Sigmoid colon (tissue), 7 donors: ENCODE results near the gene GRIK4. TPM values are rescaled to one million over a fixed set of nuclear protein-coding genes. Genes with fewer than 3 reads are reported as not detected.

ENCODE experiments used
- DNase-seq: peaks from one replicate; pipeline ENCODE4 v3.0.0-alpha.2; 2019
- H3K27ac ChIP-seq, 4 donors: fragments of 200-600 bp; sonication (generic); one replicate each; pipeline ENCODE4 v1.5.1; 2016 to 2019; ENCODE audit warnings: mild to moderate bottlenecking in 1 of 4
- H3K27me3 ChIP-seq, 3 donors: fragments of 200-600 bp; sonication (generic); one replicate each; pipeline ENCODE4 v1.5.1; 2019; ENCODE audit warnings: mild to moderate bottlenecking in 1 of 3
- H3K36me3 ChIP-seq, 4 donors: fragments of 200-600 bp; sonication (generic); one replicate each; pipeline ENCODE4 v1.5.1; 2016 to 2019
- H3K4me1 ChIP-seq, 4 donors: fragments of 200-600 bp; sonication (generic); one replicate each; pipeline ENCODE4 v1.5.1; 2017 to 2019
- H3K4me3 ChIP-seq, 4 donors: fragments of 200-600 bp; sonication (generic); one replicate each; pipeline ENCODE4 v1.5.1; 2017 to 2019; ENCODE audit warnings: mild to moderate bottlenecking in 2 of 4, moderate library complexity in 1 of 4
- H3K9me3 ChIP-seq, 4 donors: fragments of 200-600 bp in 3 of 4; sonication (generic) in 3 of 4; one replicate each; pipeline versions ENCODE4 v1.5.1 to v1.6.1; 2013 to 2019
- CTCF ChIP-seq, 4 experiments: fragments of 450-650 bp in 3 of 4; fragments of 200-600 bp in 1 of 4; IDR thresholded peaks; one replicate each; pipeline ENCODE4 v1.5.1; 2016 to 2019; ENCODE audit warnings: antibody characterized with exemption in 4 of 4, mild to moderate bottlenecking in 3 of 4, moderate library complexity in 2 of 4
- EP300 ChIP-seq, 4 donors: sonication (generic); formaldehyde crosslinking; IDR thresholded peaks; one replicate each; pipeline ENCODE4 v1.6.1; 2017; ENCODE audit warnings: antibody characterized with exemption in 4 of 4
- POLR2A ChIP-seq, 2 donors: fragments of 450-650 bp; IDR thresholded peaks; one replicate each; pipeline ENCODE4 v1.6.1; 2016; ENCODE audit warnings: antibody characterized with exemption in 2 of 2, mild to moderate bottlenecking in 2 of 2, moderate library complexity in 2 of 2
- POLR2AphosphoS5 ChIP-seq, 4 donors: sonication (generic); formaldehyde crosslinking; IDR thresholded peaks; one replicate each; pipeline ENCODE4 v1.6.1; 2017; ENCODE audit warnings: antibody characterized with exemption in 4 of 4
- WGBS, 2 donors: extraction: QIAGEN DNeasy Blood & Tissue Kit; methylation state at CpG; one replicate each; pipeline ENCODE4 v1.1.7; 2013; 5-methylcytosine and 5-hydroxymethylcytosine counted together
- intact Hi-C: fragments of 100-400 bp; cut with DNase I; formaldehyde crosslinking; loops from one replicate; pipeline ENCODE4 v1.15.1; 2023
- polyA plus RNA-seq, 3 donors: library from polyadenylated mRNA; stranded (reverse); fragments of 200-250 nt; gene quantifications; one replicate each; pipeline ENCODE4 v1.2.3, GENCODE V29; 2013
- total RNA-seq, 4 donors: library from RNA; depleted of rRNA; stranded (reverse); fragments of >200 nt; gene quantifications; one replicate each; pipeline ENCODE4 v1.1.0, GENCODE V29; 2016
- donor health status: healthy with polysubstance abuse.
- donor health status: Bipolar disorder and iron deficiency.
- donor health status: healthy.

GRIK4 gene
- total and polyA plus RNA-seq, 7 donors, result 0.10 to 0.36 (median 0.27) TPM; not detected in 4

GRCh38 chr11:120722524-120722923 lies 211.0 kb downstream of the GRIK4 start:
- no peak for DNase-seq
- Histone ChIP-seq H3K4me1 (peaks cover 0 to 2% (median 0%) of the 10 kb centered on the region in 4 donors), H3K27me3 (no peaks in the 10 kb centered on the region), H3K36me3 (no peaks in the 10 kb centered on the region), H3K9me3 (peaks cover 0 to 6% (median 1%) of the 10 kb centered on the region in 4 donors), H3K4me3 (no peak overlapping the region), H3K27ac (no peak overlapping the region)
- TF ChIP-seq POLR2AphosphoS5 (IDR thresholded peaks at IDR 0.05) (no peak), EP300 (IDR thresholded peaks at IDR 0.05) (no peak), CTCF (IDR thresholded peaks at IDR 0.05) (no peak), POLR2A (IDR thresholded peaks at IDR 0.05) (no peak)
- intact Hi-C loops, result no loop called here
- WGBS, 2 donors, result 54 to 82% methylated on average over 6 of the region's 6 CpGs

GRCh38 chr11:120723751-120724150 lies 212.2 kb downstream of the GRIK4 start:
- no peak for DNase-seq
- 84 to 85% methylated on average over 4 of the region's 4 CpGs for WGBS, 2 donors
- intact Hi-C loops, result no loop called here
- no peaks in the 10 kb centered on the region for H3K36me3 ChIP-seq
- no peak overlapping the region for H3K4me3 ChIP-seq
- TF ChIP-seq CTCF (IDR thresholded peaks at IDR 0.05) (no peak), POLR2AphosphoS5 (IDR thresholded peaks at IDR 0.05) (no peak)
- H3K9me3 ChIP-seq, result peaks cover 0 to 16% (median 3%) of the 10 kb centered on the region in 4 donors
- H3K27me3 ChIP-seq, result no peaks in the 10 kb centered on the region
- H3K4me1 ChIP-seq, result no peaks in the 10 kb centered on the region
- no peak overlapping the region for H3K27ac ChIP-seq

DNA sequence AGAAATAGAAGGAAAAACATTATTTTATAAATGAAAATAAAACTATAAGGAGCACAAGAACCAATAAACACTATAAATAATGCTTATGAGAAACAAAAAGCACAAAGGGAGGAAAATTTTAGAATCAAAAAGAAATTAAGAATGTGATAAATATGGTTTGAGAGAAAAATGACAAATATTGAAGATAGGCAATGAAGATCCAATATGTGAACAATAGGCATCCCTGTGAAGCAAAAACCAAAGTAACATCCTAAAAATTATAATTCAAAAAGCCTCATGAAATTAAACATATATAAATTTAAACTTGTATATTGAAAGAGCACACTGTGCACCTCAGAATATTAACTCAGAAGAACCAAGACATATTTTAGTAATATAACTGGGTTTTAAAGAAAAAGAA lies 216.2 kb downstream of the GRIK4 start:
- TF ChIP-seq POLR2A (IDR thresholded peaks at IDR 0.05) (no peak), CTCF (IDR thresholded peaks at IDR 0.05) (no peak), EP300 (IDR thresholded peaks at IDR 0.05) (no peak), POLR2AphosphoS5 (IDR thresholded peaks at IDR 0.05) (no peak)
- Histone ChIP-seq H3K4me3 (no peak overlapping the region), H3K4me1 (no peaks in the 10 kb centered on the region), H3K36me3 (no peaks in the 10 kb centered on the region), H3K27me3 (no peaks in the 10 kb centered on the region), H3K9me3 (peaks cover 0 to 17% (median 3%) of the 10 kb centered on the region in 4 donors), H3K27ac (no peak overlapping the region)
- DNase-seq, result no peak
- intact Hi-C loops, result no loop called here

- H3K27ac ChIP-seq, result no peak overlapping the region
- H3K27me3 ChIP-seq, result no peaks in the 10 kb centered on the region
- 69 to 77% methylated on average over 4 of the region's 4 CpGs for WGBS, 2 donors
- DNase-seq, result no peak
- no peak overlapping the region for H3K4me3 ChIP-seq
- H3K9me3 ChIP-seq, result no peaks in the 10 kb centered on the region
- TF ChIP-seq POLR2A (IDR thresholded peaks at IDR 0.05), result no peak
- TF ChIP-seq POLR2AphosphoS5 (IDR thresholded peaks at IDR 0.05), result no peak
- intact Hi-C loops, result no loop called here
- H3K36me3 ChIP-seq, result no peaks in the 10 kb centered on the region
- H3K4me1 ChIP-seq, result no peaks in the 10 kb centered on the region
Measured at GRCh38 chr11:120735035-120735434, 223.5 kb downstream of the GRIK4 start.

GRCh38 chr11:120738516-120739046 lies 227.0 kb downstream of the GRIK4 start:
- whole genome bisulfite sequencing, 2 donors, result 82 to 91% methylated on average over 10 of the region's 10 CpGs
- intact Hi-C loops, result no loop called here

More at GRCh38 chr11:120738516-120739046, 227.0 kb downstream of the GRIK4 start:
- Histone ChIP-seq H3K9me3 (no peaks in the 10 kb centered on the region), H3K27me3 (no peaks in the 10 kb centered on the region), H3K27ac (no peak overlapping the region), H3K4me3 (no peak overlapping the region), H3K36me3 (no peaks in the 10 kb centered on the region), H3K4me1 (no peaks in the 10 kb centered on the region)
- TF ChIP-seq CTCF (IDR thresholded peaks at IDR 0.05), result no peak
- DNase-seq, result no peak
